Activated T-cell treated with anti-CD3 and anti-CD28 coated beads for 4 hours (primary cell): Measurements from ENCODE around the gene ZNF592.

Source experiments
- DNase-seq: peaks from one replicate; pipeline ENCODE4 v3.0.0-alpha.2; 2020

ZNF592 gene

GRCh38 chr15:84812842-84813241 lies 64.5 kb downstream of the ZNF592 start:
- no peak for DNase-seq

GRCh38 chr15:84813435-84813834 lies 65.0 kb downstream of the ZNF592 start:
- DNase-seq: no peak

- DNase-seq: no peak
Observed at GRCh38 chr15:84813931-84814330, 65.5 kb downstream of the ZNF592 start.

GRCh38 chr15:84814916-84815315 lies 66.5 kb downstream of the ZNF592 start:
- DNase-seq: no peak

- DNase-seq: no peak
Observed at GRCh38 chr15:84816694-84817465, 68.5 kb downstream of the ZNF592 start, which contains the start of gene ALPK3. Gene ALPK3, plus strand, starts transcription at chr15:84817356. Its CDS starts 97 bp downstream, at chr15:84817453.

GRCh38 chr15:84817466-84818081 lies 69.2 kb downstream of the ZNF592 start:
- no peak for DNase-seq

- DNase-seq: no peak
Observed at GRCh38 chr15:84818261-84819131, 70.1 kb downstream of the ZNF592 start.

- no peak for DNase-seq
Observed at GRCh38 chr15:84819291-84819768, 70.9 kb downstream of the ZNF592 start.

- DNase-seq: no peak
Observed at GRCh38 chr15:84819791-84820190, 71.4 kb downstream of the ZNF592 start.

GRCh38 chr15:84821501-84822021 lies 73.2 kb downstream of the ZNF592 start:
- DNase-seq: no peak

- DNase-seq: no peak
Observed at GRCh38 chr15:84822653-84823281, 74.4 kb downstream of the ZNF592 start.

- DNase-seq: no peak
Observed at GRCh38 chr15:84823282-84823878, 75.0 kb downstream of the ZNF592 start.

- no peak for DNase-seq
Observed at GRCh38 chr15:84824260-84825007, 76.0 kb downstream of the ZNF592 start.

- DNase-seq: no peak
Observed at GRCh38 chr15:84826369-84826823, 78.0 kb downstream of the ZNF592 start.

- DNase-seq: no peak
Observed at GRCh38 chr15:84827246-84827645, 78.9 kb downstream of the ZNF592 start.

- DNase-seq: no peak
Observed at GRCh38 chr15:84828086-84828908, 79.9 kb downstream of the ZNF592 start.

GRCh38 chr15:84829428-84829827 lies 81.0 kb downstream of the ZNF592 start:
- no peak for DNase-seq

- DNase-seq: no peak
Observed at GRCh38 chr15:84830036-84830435, 81.6 kb downstream of the ZNF592 start.

GRCh38 chr15:84831028-84831427 lies 82.6 kb downstream of the ZNF592 start:
- no peak for DNase-seq

- no peak for DNase-seq
Observed at GRCh38 chr15:84831613-84832012, 83.2 kb downstream of the ZNF592 start.
